ENCODE data around the gene HSD17B3. TPM values are rescaled to one million over a fixed set of nuclear protein-coding genes. Genes with fewer than 3 reads are reported as not detected.
A peak's percentile ranks its signal among the peaks of the same experiment; 100 is the strongest.

HSD17B3 gene
- total RNA-seq, 1 donor from 2014 or later, result not detected

GRCh38 chr9:96333958-96334357 lies 32.0 kb upstream of the HSD17B3 start:
- no peaks in the 10 kb centered on the region for H3K4me1 Mint-ChIP-seq
- H3K36me3 Mint-ChIP-seq, result peaks cover 2% of the 10 kb centered on the region
- H3K4me3 Mint-ChIP-seq, result no peak overlapping the region
- Histone ChIP-seq H4K20me1 (ENCODE audit: low read depth) (no peaks in the 10 kb centered on the region), H3F3A (ENCODE audit: low read depth) (no peaks in the 10 kb centered on the region), H3K27ac (no peak overlapping the region), H2AFZ (replicated peaks) (no peak overlapping the region), H3K9ac (no peak overlapping the region), H3K79me2 (ENCODE audit: low read depth) (no peaks in the 10 kb centered on the region), H3K36me3 (no peaks in the 10 kb centered on the region), H3K4me3 (no peak overlapping the region), H3K9me3 (ENCODE audit: low read depth) (no peaks in the 10 kb centered on the region), H3K4me1 (no peaks in the 10 kb centered on the region), H3K4me2 (no peak overlapping the region), H3K27me3 (no peaks in the 10 kb centered on the region)
- H3K27me3 Mint-ChIP-seq (ENCODE audit: insufficient read depth, low read depth), result peaks cover 2% of the 10 kb centered on the region
- DNase-seq (ENCODE audit: low spot score), result no peak
- TF ChIP-seq EZH2 (IDR thresholded peaks at IDR 0.05), result no peak
- no peak for TF ChIP-seq EZH2phosphoT487 (IDR thresholded peaks at IDR 0.05)
- TF ChIP-seq CTCF (IDR thresholded peaks at IDR 0.05), result no peak
- H3K27ac Mint-ChIP-seq, result no peak overlapping the region
- no peaks in the 10 kb centered on the region for H3K9me3 Mint-ChIP-seq

- Histone ChIP-seq H3K27me3 (no peaks in the 10 kb centered on the region), H3K79me2 (ENCODE audit: low read depth) (no peaks in the 10 kb centered on the region), H2AFZ (replicated peaks) (no peak overlapping the region), H3F3A (ENCODE audit: low read depth) (no peaks in the 10 kb centered on the region), H3K9ac (no peak overlapping the region), H3K4me1 (no peaks in the 10 kb centered on the region), H3K4me2 (no peak overlapping the region), H3K27ac (no peak overlapping the region), H3K36me3 (no peaks in the 10 kb centered on the region), H4K20me1 (ENCODE audit: low read depth) (no peaks in the 10 kb centered on the region), H3K4me3 (no peak overlapping the region), H3K9me3 (ENCODE audit: low read depth) (no peaks in the 10 kb centered on the region)
- no peaks in the 10 kb centered on the region for H3K4me1 Mint-ChIP-seq
- H3K27me3 Mint-ChIP-seq (ENCODE audit: insufficient read depth, low read depth), result peaks cover 3% of the 10 kb centered on the region
- no peaks in the 10 kb centered on the region for H3K9me3 Mint-ChIP-seq
- TF ChIP-seq CTCF (IDR thresholded peaks at IDR 0.05) (no peak), EZH2 (IDR thresholded peaks at IDR 0.05) (no peak), EZH2phosphoT487 (IDR thresholded peaks at IDR 0.05) (no peak)
- H3K27ac Mint-ChIP-seq, result peak overlapping the region; percentile 5
- no peak for DNase-seq (ENCODE audit: low spot score)
- no peak overlapping the region for H3K4me3 Mint-ChIP-seq
- H3K36me3 Mint-ChIP-seq, result peaks cover 2% of the 10 kb centered on the region
Measured at GRCh38 chr9:96331236-96331947, 29.4 kb upstream of the HSD17B3 start.

GRCh38 chr9:96327694-96328352 lies 25.8 kb upstream of the HSD17B3 start:
- no peaks in the 10 kb centered on the region for H3K79me2 ChIP-seq (ENCODE audit: low read depth)
- Mint-ChIP-seq H3K4me1 (no peaks in the 10 kb centered on the region), H3K27me3 (ENCODE audit: insufficient read depth, low read depth) (peaks cover 3% of the 10 kb centered on the region), H3K4me3 (no peak overlapping the region), H3K27ac (no peak overlapping the region), H3K36me3 (no peaks in the 10 kb centered on the region), H3K9me3 (no peaks in the 10 kb centered on the region)
- H4K20me1 ChIP-seq (ENCODE audit: low read depth), result no peaks in the 10 kb centered on the region
- H3F3A ChIP-seq (ENCODE audit: low read depth), result no peaks in the 10 kb centered on the region
- no peak overlapping the region for H3K4me3 ChIP-seq
- no peak overlapping the region for H2AFZ ChIP-seq (replicated peaks)
- DNase-seq (ENCODE audit: low spot score), result peak; percentile 52
- no peak overlapping the region for H3K9ac ChIP-seq
- TF ChIP-seq EZH2 (IDR thresholded peaks at IDR 0.05), result no peak
- peak; percentile 73 for TF ChIP-seq CTCF (IDR thresholded peaks at IDR 0.05)
- TF ChIP-seq EZH2phosphoT487 (IDR thresholded peaks at IDR 0.05), result no peak
- no peak overlapping the region for H3K4me2 ChIP-seq
- no peaks in the 10 kb centered on the region for H3K36me3 ChIP-seq
- no peaks in the 10 kb centered on the region for H3K27me3 ChIP-seq
- no peak overlapping the region for H3K27ac ChIP-seq
- H3K4me1 ChIP-seq, result no peaks in the 10 kb centered on the region
- H3K9me3 ChIP-seq (ENCODE audit: low read depth), result no peaks in the 10 kb centered on the region
